Measurements from ENCODE around the gene PARP6.

PARP6 gene

DNA sequence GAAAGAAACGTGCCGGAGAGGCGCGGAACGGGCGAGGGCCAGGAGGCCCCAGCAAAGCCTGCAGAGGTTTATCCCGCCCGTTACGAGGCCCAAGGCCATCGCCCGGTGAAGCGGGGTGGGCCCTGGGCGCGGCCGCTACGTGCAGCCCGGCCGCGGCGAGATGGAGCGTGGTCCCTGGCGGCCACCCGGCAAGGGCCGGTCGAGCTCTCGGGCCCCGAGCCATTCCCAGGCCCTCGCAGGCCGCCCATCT, 42.5 kb downstream of the PARP6 start:
- peaks cover 26% of the 10 kb centered on the region for H3K27me3 ChIP-seq (ENCODE audit: control insufficient read depth, insufficient read depth, low read length)
- H3K27ac ChIP-seq (ENCODE audit: low read depth, low read length) = peak overlapping the region; percentile 55
- H3K9ac ChIP-seq (ENCODE audit: low read depth, low read length) = peak overlapping the region; percentile 64; the same call in 1 of the 2 replicates
- H3K4me1 ChIP-seq (ENCODE audit: control insufficient read depth, insufficient read depth, low read length) = peaks cover 33% of the 10 kb centered on the region
- peak overlapping the region; percentile 98 for H3K4me3 ChIP-seq (ENCODE audit: low read depth, low read length)
- peaks cover 4% of the 10 kb centered on the region; the same call in 1 of the 2 replicates for H3K36me3 ChIP-seq (ENCODE audit: control insufficient read depth, insufficient read depth, low read length)
- H3K9me3 ChIP-seq (ENCODE audit: control insufficient read depth, insufficient read depth, low read length) = no peaks in the 10 kb centered on the region

GRCh38 chr15:72229076-72229946, 43.0 kb downstream of the PARP6 start:
- H3K9me3 ChIP-seq (ENCODE audit: control insufficient read depth, insufficient read depth, low read length) = no peaks in the 10 kb centered on the region
- peak overlapping the region; percentile 98 for H3K4me3 ChIP-seq (ENCODE audit: low read depth, low read length)
- peaks cover 20% of the 10 kb centered on the region for H3K27me3 ChIP-seq (ENCODE audit: control insufficient read depth, insufficient read depth, low read length)
- H3K36me3 ChIP-seq (ENCODE audit: control insufficient read depth, insufficient read depth, low read length) = peaks cover 6% of the 10 kb centered on the region; the same call in 1 of the 2 replicates
- peak overlapping the region; percentile 64; the same call in 1 of the 2 replicates for H3K9ac ChIP-seq (ENCODE audit: low read depth, low read length)
- H3K27ac ChIP-seq (ENCODE audit: low read depth, low read length) = peak overlapping the region; percentile 71
- peaks cover 33% of the 10 kb centered on the region for H3K4me1 ChIP-seq (ENCODE audit: control insufficient read depth, insufficient read depth, low read length)

GRCh38 chr15:72227720-72228119, 44.6 kb downstream of the PARP6 start:
- Histone ChIP-seq H3K4me1 (ENCODE audit: control insufficient read depth, insufficient read depth, low read length) (peaks cover 33% of the 10 kb centered on the region), H3K27me3 (ENCODE audit: control insufficient read depth, insufficient read depth, low read length) (peaks cover 10% of the 10 kb centered on the region), H3K9me3 (ENCODE audit: control insufficient read depth, insufficient read depth, low read length) (no peaks in the 10 kb centered on the region), H3K27ac (ENCODE audit: low read depth, low read length) (peak overlapping the region; percentile 46), H3K4me3 (ENCODE audit: low read depth, low read length) (peak overlapping the region; percentile 98; the same call in 1 of the 2 replicates), H3K9ac (ENCODE audit: low read depth, low read length) (no peak overlapping the region), H3K36me3 (ENCODE audit: control insufficient read depth, insufficient read depth, low read length) (peaks cover 20% of the 10 kb centered on the region)

DNA sequence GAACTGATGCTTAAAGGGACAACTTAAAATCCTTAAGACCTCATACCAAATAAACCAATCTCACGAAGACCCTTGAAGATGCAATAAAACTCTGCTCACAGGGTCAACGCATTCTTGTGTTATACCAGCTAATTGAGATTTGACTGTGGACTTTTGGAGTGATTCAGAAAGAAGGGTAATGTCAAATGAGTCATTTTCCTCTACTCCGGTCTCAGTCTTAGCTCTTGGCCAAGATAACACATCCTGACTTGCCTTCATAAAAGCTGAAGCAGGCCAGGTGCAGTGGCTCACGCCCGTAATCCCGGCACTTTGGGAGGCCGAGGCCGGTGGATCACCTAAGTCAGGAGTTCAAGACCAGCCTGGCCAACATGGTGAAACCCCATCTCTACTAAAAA, 45.2 kb downstream of the PARP6 start:
- H3K27ac ChIP-seq (ENCODE audit: low read depth, low read length) = peak overlapping the region; percentile 26
- peaks cover 30% of the 10 kb centered on the region for H3K4me1 ChIP-seq (ENCODE audit: control insufficient read depth, insufficient read depth, low read length)
- no peaks in the 10 kb centered on the region for H3K9me3 ChIP-seq (ENCODE audit: control insufficient read depth, insufficient read depth, low read length)
- peaks cover 5% of the 10 kb centered on the region for H3K27me3 ChIP-seq (ENCODE audit: control insufficient read depth, insufficient read depth, low read length)
- H3K9ac ChIP-seq (ENCODE audit: low read depth, low read length) = no peak overlapping the region
- peaks cover 25% of the 10 kb centered on the region for H3K36me3 ChIP-seq (ENCODE audit: control insufficient read depth, insufficient read depth, low read length)
- H3K4me3 ChIP-seq (ENCODE audit: low read depth, low read length) = 0 out of 2 replicates have a peak overlapping the region, but pooled peaks have one; percentile 15

DNA sequence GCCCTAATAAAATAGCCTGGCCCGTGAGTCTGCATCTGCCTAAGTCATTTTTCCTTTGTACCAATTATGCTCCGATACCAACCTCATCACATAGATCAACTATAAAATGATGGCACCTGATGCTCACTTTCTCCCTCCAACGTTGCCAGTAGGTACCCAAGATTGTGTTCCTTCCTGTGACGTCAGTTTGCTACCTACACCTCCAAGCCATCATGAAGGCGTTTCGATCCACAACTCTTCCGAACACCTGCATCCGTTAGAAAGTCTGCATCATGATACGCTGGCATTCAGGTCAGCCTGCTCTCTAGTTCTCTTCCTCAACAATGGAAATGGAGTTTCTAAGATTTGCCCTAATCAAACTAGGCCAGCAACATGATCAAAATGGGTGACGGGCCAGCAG, 49.1 kb downstream of the PARP6 start:
- H3K27ac ChIP-seq (ENCODE audit: low read depth, low read length) = no peak overlapping the region
- H3K4me3 ChIP-seq (ENCODE audit: low read depth, low read length) = no peak overlapping the region
- no peaks in the 10 kb centered on the region for H3K27me3 ChIP-seq (ENCODE audit: control insufficient read depth, insufficient read depth, low read length)
- H3K36me3 ChIP-seq (ENCODE audit: control insufficient read depth, insufficient read depth, low read length) = peaks cover 56% of the 10 kb centered on the region
- no peaks in the 10 kb centered on the region for H3K9me3 ChIP-seq (ENCODE audit: control insufficient read depth, insufficient read depth, low read length)
- H3K4me1 ChIP-seq (ENCODE audit: control insufficient read depth, insufficient read depth, low read length) = peaks cover 14% of the 10 kb centered on the region
- H3K9ac ChIP-seq (ENCODE audit: low read depth, low read length) = no peak overlapping the region

- H3K4me3 ChIP-seq (ENCODE audit: low read depth, low read length) = no peak overlapping the region
- no peak overlapping the region for H3K27ac ChIP-seq (ENCODE audit: low read depth, low read length)
- H3K9ac ChIP-seq (ENCODE audit: low read depth, low read length) = no peak overlapping the region
- no peaks in the 10 kb centered on the region for H3K27me3 ChIP-seq (ENCODE audit: control insufficient read depth, insufficient read depth, low read length)
- H3K9me3 ChIP-seq (ENCODE audit: control insufficient read depth, insufficient read depth, low read length) = no peaks in the 10 kb centered on the region
- peaks cover 65% of the 10 kb centered on the region for H3K36me3 ChIP-seq (ENCODE audit: control insufficient read depth, insufficient read depth, low read length)
- H3K4me1 ChIP-seq (ENCODE audit: control insufficient read depth, insufficient read depth, low read length) = peaks cover 8% of the 10 kb centered on the region
Measured at GRCh38 chr15:72222393-72222792, 50.0 kb downstream of the PARP6 start.

DNA sequence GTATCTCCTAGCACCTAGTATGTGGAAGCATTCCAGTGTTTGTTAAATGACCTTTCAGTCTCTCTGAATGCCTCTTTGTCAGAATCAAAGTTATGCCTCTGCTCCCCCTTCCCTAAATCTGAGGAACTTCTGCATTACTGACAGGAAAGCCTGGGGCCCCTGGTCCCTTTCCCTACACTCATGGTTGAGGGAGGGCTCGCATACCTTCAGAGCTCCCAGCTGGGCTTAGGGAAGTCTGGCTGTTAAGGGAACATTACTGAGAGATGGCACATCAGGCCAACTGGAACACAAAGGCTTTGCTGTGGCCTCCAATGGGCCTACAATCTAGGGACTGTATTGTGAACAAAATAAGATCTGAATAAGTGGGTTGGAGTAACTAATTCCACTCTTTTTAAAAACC, 51.7 kb downstream of the PARP6 start:
- Histone ChIP-seq H3K9ac (ENCODE audit: low read depth, low read length) (no peak overlapping the region), H3K4me1 (ENCODE audit: control insufficient read depth, insufficient read depth, low read length) (no peaks in the 10 kb centered on the region), H3K27ac (ENCODE audit: low read depth, low read length) (no peak overlapping the region), H3K4me3 (ENCODE audit: low read depth, low read length) (no peak overlapping the region), H3K36me3 (ENCODE audit: control insufficient read depth, insufficient read depth, low read length) (peaks cover 82% of the 10 kb centered on the region), H3K9me3 (ENCODE audit: control insufficient read depth, insufficient read depth, low read length) (no peaks in the 10 kb centered on the region), H3K27me3 (ENCODE audit: control insufficient read depth, insufficient read depth, low read length) (no peaks in the 10 kb centered on the region)

- H3K9me3 ChIP-seq (ENCODE audit: control insufficient read depth, insufficient read depth, low read length) = no peaks in the 10 kb centered on the region
- H3K27me3 ChIP-seq (ENCODE audit: control insufficient read depth, insufficient read depth, low read length) = no peaks in the 10 kb centered on the region
- H3K4me1 ChIP-seq (ENCODE audit: control insufficient read depth, insufficient read depth, low read length) = no peaks in the 10 kb centered on the region
- no peak overlapping the region for H3K9ac ChIP-seq (ENCODE audit: low read depth, low read length)
- H3K27ac ChIP-seq (ENCODE audit: low read depth, low read length) = no peak overlapping the region
- H3K36me3 ChIP-seq (ENCODE audit: control insufficient read depth, insufficient read depth, low read length) = peaks cover 93% of the 10 kb centered on the region
- no peak overlapping the region for H3K4me3 ChIP-seq (ENCODE audit: low read depth, low read length)
Measured at GRCh38 chr15:72217216-72217615, 55.1 kb downstream of the PARP6 start.

DNA sequence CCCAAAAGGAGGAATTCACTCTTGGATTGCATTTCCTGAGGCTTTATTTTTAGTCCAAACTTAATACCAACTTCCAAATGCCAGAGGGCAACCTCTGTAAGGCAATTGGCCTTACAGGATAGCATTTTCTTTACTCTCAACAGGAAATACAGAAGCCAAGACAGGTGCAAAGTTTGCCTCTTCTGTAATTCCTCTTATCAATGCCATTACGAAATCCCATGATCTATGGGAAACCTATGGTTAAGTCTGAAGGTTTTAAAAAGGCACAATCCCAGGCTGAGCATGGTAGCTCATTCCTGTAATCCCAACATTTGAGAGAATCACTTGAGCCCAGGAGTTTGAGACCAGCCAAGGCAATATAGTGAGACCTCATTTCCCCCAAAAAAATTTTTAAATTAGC, 56.3 kb downstream of the PARP6 start:
- H3K27me3 ChIP-seq (ENCODE audit: control insufficient read depth, insufficient read depth, low read length) = no peaks in the 10 kb centered on the region
- no peaks in the 10 kb centered on the region for H3K9me3 ChIP-seq (ENCODE audit: control insufficient read depth, insufficient read depth, low read length)
- H3K27ac ChIP-seq (ENCODE audit: low read depth, low read length) = no peak overlapping the region
- H3K4me3 ChIP-seq (ENCODE audit: low read depth, low read length) = no peak overlapping the region
- peaks cover 97% of the 10 kb centered on the region for H3K36me3 ChIP-seq (ENCODE audit: control insufficient read depth, insufficient read depth, low read length)
- no peaks in the 10 kb centered on the region for H3K4me1 ChIP-seq (ENCODE audit: control insufficient read depth, insufficient read depth, low read length)
- H3K9ac ChIP-seq (ENCODE audit: low read depth, low read length) = no peak overlapping the region

- no peak overlapping the region for H3K27ac ChIP-seq (ENCODE audit: low read depth, low read length)
- H3K4me3 ChIP-seq (ENCODE audit: low read depth, low read length) = no peak overlapping the region
- peaks cover 96% of the 10 kb centered on the region for H3K36me3 ChIP-seq (ENCODE audit: control insufficient read depth, insufficient read depth, low read length)
- no peaks in the 10 kb centered on the region for H3K4me1 ChIP-seq (ENCODE audit: control insufficient read depth, insufficient read depth, low read length)
- no peaks in the 10 kb centered on the region for H3K27me3 ChIP-seq (ENCODE audit: control insufficient read depth, insufficient read depth, low read length)
- H3K9ac ChIP-seq (ENCODE audit: low read depth, low read length) = no peak overlapping the region
- H3K9me3 ChIP-seq (ENCODE audit: control insufficient read depth, insufficient read depth, low read length) = no peaks in the 10 kb centered on the region
Measured at GRCh38 chr15:72207558-72208085, 64.7 kb downstream of the PARP6 start.

DNA sequence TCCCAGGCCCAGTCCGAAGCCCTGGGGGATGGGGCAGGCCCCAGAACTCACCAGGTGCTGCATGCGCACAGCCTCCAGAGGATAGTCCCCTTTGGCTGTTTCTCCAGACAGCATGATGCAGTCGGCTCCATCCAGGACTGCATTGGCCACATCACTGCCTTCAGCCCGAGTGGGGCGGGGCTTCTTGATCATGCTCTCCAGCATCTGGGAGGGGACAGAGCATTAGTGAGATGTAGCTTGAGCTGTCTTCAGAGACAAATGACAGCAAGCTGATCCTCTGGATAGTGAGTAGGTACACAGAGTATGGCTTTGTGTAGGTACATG, 65.7 kb downstream of the PARP6 start:
- H3K9ac ChIP-seq (ENCODE audit: low read depth, low read length) = no peak overlapping the region
- H3K9me3 ChIP-seq (ENCODE audit: control insufficient read depth, insufficient read depth, low read length) = no peaks in the 10 kb centered on the region
- H3K4me3 ChIP-seq (ENCODE audit: low read depth, low read length) = no peak overlapping the region
- no peak overlapping the region for H3K27ac ChIP-seq (ENCODE audit: low read depth, low read length)
- no peaks in the 10 kb centered on the region for H3K27me3 ChIP-seq (ENCODE audit: control insufficient read depth, insufficient read depth, low read length)
- H3K36me3 ChIP-seq (ENCODE audit: control insufficient read depth, insufficient read depth, low read length) = peaks cover 96% of the 10 kb centered on the region
- no peaks in the 10 kb centered on the region for H3K4me1 ChIP-seq (ENCODE audit: control insufficient read depth, insufficient read depth, low read length)

Data from HUES48 (cell line).